ENCODE results near the gene UBL7.

GRCh38 chr15:74444106-74445062 lies 16.6 kb downstream of the UBL7 start:
- no peak for TF ChIP-seq CTCF (IDR thresholded peaks at IDR 0.05; ENCODE audit: low read length)
- no peak for TF ChIP-seq EZH2phosphoT487 (IDR thresholded peaks at IDR 0.05; ENCODE audit: low read length)

All from MM.1S (cell line).